HG03159 (cell line): ENCODE data around the gene WWP2.
"Not testable (repeated sequence)": the region's sequence is repeated elsewhere in the genome, so short reads cannot be mapped to it uniquely, and the experiment has no call there.

Experiments
- ATAC-seq: cut with Tn5 transposase; IDR thresholded peaks from one replicate; pipeline ENCODE4 v1.9.1; 2021; ENCODE audit warnings: mild to moderate bottlenecking, moderate library complexity; ENCODE audit not compliant: unreplicated experiment

The WWP2 gene

GRCh38 chr16:69939821-69940585, 177.9 kb downstream of the WWP2 start:
- ATAC-seq: no peak

GRCh38 chr16:69940676-69941075, 178.5 kb downstream of the WWP2 start:
- ATAC-seq: no peak

GRCh38 chr16:69941251-69942098, 179.3 kb downstream of the WWP2 start:
- ATAC-seq: no peak

- no peak for ATAC-seq
These were observed 180.0 kb downstream of the WWP2 start for GRCh38 chr16:69942099-69942491.

- ATAC-seq: no peak
These were observed 180.6 kb downstream of the WWP2 start for GRCh38 chr16:69942627-69943170.

GRCh38 chr16:69943241-69944036, 181.3 kb downstream of the WWP2 start:
- ATAC-seq: not testable (repeated sequence)

- not testable (repeated sequence) for ATAC-seq
These were observed 188.3 kb downstream of the WWP2 start for GRCh38 chr16:69950411-69950810.

- ATAC-seq: not testable (repeated sequence)
These were observed 189.0 kb downstream of the WWP2 start, which contains the start of gene CLEC18A for GRCh38 chr16:69951017-69951671. TSS of gene CLEC18A (plus strand) at chr16:69951334. CDS start at chr16:69951367, 33 bp downstream.

- ATAC-seq: not testable (repeated sequence)
These were observed 189.5 kb downstream of the WWP2 start for GRCh38 chr16:69951672-69952031.

GRCh38 chr16:69952116-69952515, 190.0 kb downstream of the WWP2 start:
- not testable (repeated sequence) for ATAC-seq

- not testable (repeated sequence) for ATAC-seq
These were observed 190.6 kb downstream of the WWP2 start for GRCh38 chr16:69952572-69953355.

GRCh38 chr16:69954241-69954640, 192.1 kb downstream of the WWP2 start:
- not testable (repeated sequence) for ATAC-seq

GRCh38 chr16:69963312-69963711, 201.2 kb downstream of the WWP2 start:
- ATAC-seq: not testable (repeated sequence)

GRCh38 chr16:69964960-69965660, 203.0 kb downstream of the WWP2 start:
- ATAC-seq: not testable (repeated sequence)

GRCh38 chr16:69965661-69966054, 203.5 kb downstream of the WWP2 start:
- not testable (repeated sequence) for ATAC-seq

GRCh38 chr16:69967688-69968087, 205.6 kb downstream of the WWP2 start:
- not testable (repeated sequence) for ATAC-seq

- not testable (repeated sequence) for ATAC-seq
These were observed 206.0 kb downstream of the WWP2 start for GRCh38 chr16:69968125-69968524.

- not testable (repeated sequence) for ATAC-seq
These were observed 207.5 kb downstream of the WWP2 start for GRCh38 chr16:69969657-69970056.

- ATAC-seq: not testable (repeated sequence)
These were observed 210.0 kb downstream of the WWP2 start for GRCh38 chr16:69972120-69972519.
